ENCODE measurements around the gene SEZ6L2.
"Not testable (repeated sequence)": the region's sequence is repeated elsewhere in the genome, so short reads cannot be mapped to it uniquely, and the experiment has no call there.

SEZ6L2 gene

DNA sequence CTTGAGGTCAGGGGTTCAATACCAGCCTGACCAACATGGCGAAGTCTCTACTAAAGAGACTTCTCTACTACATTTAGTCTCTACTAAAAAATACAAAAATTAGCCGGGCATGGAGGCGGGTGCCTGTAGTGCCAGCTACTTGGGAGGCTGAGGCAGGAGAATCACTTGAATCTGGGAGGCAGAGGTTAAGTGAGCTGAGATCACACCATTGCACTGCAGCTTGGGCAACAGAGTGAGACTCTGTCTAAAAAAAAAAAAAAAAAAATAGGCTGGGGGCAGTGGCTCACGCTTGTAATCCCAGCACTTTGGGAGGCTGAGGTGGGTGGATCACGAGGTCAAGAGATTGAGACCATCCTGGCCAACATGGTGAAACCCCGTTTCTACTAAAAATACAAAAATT lies 10.5 kb upstream of the SEZ6L2 start:
- DNase-seq, result not testable (repeated sequence)

GRCh38 chr16:29909391-29909790 lies 10.0 kb upstream of the SEZ6L2 start:
- no peak for DNase-seq

DNA sequence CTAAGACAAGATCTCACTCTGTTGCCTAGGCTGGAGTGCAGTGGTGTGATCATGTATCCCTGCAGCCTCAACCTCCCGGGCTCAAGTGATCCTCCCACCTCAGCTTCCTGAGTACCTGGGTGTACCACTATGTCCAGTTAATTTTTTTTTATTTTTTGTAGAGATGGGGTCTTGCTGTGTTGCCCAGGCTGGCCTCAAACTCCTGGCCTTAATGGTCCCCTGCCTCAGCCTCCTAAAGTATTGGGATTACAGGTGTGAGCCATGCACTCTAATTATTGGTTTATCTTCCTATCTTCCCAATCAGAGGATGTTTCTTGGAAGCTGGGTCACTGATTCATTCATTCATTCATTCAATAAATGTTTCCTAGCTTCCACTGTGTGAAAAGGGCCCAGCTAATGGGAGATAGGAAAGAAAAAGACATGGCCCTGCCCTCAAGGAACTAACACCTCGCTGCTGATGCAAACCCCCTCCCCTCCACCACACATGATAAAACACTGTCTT lies 9.4 kb upstream of the SEZ6L2 start:
- no peak for DNase-seq

DNA sequence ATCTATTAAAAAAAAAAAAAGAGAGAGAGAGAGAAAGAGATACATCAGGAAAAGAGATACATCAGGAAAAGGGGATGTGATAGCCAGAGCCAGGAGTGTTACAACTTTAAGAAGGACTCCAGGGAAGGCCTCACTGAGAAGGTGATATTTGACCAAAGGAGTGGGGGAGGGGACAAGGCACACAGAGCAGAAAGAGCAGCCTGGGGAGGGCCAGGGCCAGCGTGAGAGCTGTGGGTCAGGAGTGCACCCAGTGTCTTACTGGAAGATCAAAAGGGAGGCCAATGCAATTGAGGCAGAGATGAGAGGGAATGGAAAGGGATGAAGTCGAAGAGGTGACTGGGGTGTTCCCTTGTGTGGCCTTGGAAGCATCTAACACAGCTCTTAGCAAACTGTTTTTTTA lies 8.6 kb upstream of the SEZ6L2 start:
- DNase-seq, result no peak

- no peak for DNase-seq
Observed at GRCh38 chr16:29906520-29907244, 7.3 kb upstream of the SEZ6L2 start.

DNA sequence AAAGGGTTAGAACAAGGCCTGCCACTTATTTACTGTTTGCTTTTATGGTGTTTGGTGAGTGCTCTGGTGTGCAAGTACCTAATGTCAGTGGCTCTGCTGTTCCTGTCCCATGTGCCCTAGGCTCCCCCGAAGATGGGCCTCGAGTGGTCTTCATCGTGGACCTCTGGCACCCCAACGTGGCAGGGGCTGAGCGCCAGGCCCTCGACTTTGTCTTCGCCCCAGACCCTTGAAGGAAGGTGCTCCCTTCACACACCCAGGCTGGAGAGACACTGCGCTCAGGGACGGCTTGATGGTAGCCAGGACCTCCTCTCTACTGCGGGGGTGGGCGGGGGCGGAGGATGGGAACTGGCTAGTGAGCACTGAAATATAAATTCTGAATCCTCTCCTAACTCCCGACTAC lies 6.3 kb upstream of the SEZ6L2 start:
- DNase-seq, result no peak

- no peak for DNase-seq
Observed at GRCh38 chr16:29904947-29905346, 5.6 kb upstream of the SEZ6L2 start.

DNA sequence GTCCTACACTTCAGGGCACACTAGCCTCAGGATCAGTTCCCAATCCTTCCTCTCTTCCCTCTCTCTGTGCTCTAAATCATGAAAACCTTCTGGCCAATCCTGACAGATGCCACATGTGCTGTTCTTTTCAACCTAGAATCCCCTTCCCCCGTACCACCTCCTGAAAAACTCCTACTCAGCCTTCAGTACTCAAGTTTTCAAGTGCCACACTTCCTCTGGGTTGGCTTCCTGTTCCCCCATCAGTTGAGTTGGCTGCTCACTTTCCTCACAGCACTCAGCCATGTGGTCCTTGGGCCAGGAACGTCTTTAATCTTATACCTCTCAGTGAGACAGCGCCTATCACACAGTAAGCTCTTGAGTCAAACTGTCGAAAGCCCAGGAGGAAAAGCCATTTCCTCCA lies 4.2 kb upstream of the SEZ6L2 start:
- DNase-seq, result no peak

GRCh38 chr16:29901607-29901945 lies 2.2 kb upstream of the SEZ6L2 start:
- DNase-seq, result no peak

DNA sequence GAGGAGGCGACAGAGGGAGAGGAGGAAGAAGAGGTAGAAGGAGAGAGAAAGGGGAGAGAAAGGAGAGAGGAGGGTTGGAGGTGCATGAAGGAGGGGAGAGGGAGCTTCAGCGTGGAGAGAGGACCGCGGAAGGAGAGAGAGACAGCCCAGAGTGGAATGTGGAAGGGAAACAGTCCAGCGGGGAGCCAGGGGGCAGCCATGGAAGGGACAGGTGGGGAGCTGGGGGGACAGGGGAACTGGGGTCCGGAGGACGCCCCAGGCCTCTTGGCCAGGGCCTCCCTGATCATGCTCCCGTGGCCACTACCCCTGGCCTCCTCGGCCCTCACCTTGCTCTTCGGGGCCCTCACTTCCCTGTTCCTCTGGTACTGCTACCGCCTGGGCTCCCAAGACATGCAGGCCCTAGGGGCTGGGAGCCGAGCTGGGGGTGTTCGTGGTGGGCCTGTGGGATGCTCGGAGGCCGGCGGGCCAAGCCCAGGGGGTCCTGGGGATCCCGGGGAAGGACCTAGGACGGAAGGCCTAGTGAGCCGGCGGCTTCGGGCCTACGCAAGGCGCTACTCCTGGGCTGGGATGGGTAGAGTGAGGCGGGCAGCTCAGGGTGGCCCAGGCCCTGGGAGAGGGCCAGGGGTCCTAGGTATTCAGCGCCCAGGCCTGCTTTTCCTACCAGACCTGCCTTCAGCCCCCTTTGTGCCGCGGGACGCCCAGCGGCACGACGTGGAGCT lies 1.7 kb upstream of the SEZ6L2 start:
- no peak for DNase-seq

DNA sequence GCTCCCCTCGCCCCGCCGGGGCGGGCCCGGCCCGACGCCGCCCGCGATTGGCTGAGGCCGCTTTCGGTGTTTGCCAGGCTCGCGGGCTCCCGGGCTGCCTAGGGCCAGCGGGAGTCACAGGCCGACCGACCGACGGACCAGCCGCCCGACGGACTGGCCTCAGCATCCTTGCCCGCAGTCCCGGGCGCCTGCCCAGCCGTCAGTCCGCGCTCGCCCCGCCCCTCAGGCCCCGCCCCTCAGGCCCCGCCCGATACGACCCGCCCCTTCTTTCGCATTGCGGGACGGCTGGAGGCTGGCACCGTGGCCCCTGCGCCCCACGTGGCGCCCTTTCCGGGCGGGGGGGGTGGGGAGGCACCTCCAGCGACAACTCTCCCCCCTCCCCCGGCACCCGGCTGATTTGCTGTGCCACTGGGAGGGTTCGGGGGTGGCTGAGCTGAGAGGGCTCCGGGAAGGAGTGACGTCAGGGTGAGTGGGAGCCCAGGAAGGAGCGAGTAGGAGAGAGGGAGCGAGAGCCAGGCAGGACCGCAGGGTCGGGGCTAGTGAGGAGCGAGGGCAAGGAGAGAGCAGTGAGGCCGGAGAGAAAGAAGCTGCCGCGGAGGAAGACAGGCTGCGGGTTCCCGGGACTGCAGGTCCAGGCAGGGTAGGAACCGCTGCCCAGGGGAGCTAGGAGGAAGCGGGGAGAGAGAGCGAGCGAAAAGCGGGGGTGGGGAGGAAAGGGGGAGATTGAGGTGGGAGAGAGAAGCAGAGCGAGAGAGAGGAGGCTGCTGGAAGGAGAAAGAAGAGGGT lies 945 bp upstream of the SEZ6L2 start, which contains the start of gene ASPHD1:
TSS of gene ASPHD1 (plus strand) at position 387 of the 786 bp plus-strand sequence. CDS start 484 bp downstream, outside the sequence.
- peak; percentile 41 for DNase-seq

- peak; percentile 62 for DNase-seq
Observed at GRCh38 chr16:29898804-29899515, 390 bp downstream of the SEZ6L2 start.

GRCh38 chr16:29898135-29898803 lies 1.1 kb downstream of the SEZ6L2 start:
- DNase-seq, result no peak

- no peak for DNase-seq
Observed at GRCh38 chr16:29897333-29897732, 2.0 kb downstream of the SEZ6L2 start.

GRCh38 chr16:29896841-29897240 lies 2.5 kb downstream of the SEZ6L2 start:
- no peak for DNase-seq

DNA sequence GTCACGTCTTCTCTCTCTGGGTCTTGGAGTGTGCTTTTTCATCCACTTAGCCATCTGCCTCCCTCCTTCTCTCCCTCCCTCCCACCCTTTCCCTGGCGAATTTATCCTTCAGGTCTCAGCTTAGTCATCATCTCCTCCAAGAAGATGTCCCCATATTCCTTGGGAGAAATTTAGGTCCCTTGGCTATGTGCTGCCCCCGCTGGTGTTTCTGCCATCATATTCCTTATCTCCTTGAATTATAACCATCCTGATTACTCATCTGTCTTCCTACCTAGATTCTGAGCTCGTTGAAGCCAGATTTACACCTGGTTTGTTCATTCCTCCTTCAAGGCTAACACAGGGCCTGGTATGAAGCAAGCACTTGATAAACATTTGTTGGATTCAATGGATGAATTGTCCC lies 5.0 kb downstream of the SEZ6L2 start:
- no peak for DNase-seq

GRCh38 chr16:29893553-29893952 lies 5.8 kb downstream of the SEZ6L2 start:
- no peak for DNase-seq

GRCh38 chr16:29892458-29892813 lies 6.9 kb downstream of the SEZ6L2 start:
- no peak for DNase-seq

DNA sequence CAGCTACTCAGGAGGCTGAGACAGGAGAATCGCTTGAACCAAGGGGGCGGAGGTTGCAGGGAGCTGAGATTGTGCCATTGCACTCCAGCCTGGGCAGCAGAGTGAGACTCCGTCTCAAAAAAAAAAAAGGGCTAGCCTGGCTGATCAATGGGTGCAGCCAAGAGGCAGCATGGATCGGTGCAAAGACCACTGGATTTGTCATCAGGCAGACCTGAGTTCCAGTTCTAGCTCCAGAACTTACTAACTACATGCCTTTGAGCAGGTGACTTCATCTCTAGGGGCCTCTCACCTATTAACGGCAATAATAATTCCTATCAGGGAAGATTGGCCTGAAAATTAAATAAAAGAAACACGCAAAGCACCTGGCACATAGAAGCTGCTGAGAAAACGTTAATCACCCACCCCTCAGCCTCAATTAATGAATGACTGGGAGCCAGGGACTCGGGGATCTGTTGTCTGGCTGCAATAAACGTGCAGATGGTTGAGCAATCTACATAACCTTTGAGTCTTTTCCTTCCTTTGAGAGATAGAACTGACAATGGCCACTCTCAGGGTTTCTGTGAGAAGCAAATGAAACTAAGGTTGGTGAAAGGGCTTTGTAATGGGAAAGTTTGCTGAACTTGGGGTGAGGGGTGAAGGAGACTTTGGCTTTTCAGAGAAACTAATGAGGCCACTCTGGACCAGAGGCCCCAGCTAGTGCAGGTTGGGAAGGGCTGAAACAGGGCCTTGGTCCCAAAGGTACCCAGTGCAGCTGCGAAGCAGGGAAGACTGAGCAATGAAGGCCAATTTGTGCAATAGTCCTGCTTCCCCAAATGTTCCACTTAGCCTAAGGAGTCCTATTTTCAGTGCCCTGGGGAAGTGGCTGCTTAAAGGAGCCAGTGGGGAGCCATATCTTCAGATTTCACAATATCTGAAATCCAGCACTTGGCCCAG lies 7.6 kb downstream of the SEZ6L2 start:
- no peak for DNase-seq

GRCh38 chr16:29889372-29889771 lies 10.0 kb downstream of the SEZ6L2 start:
- not testable (repeated sequence) for DNase-seq

DNA sequence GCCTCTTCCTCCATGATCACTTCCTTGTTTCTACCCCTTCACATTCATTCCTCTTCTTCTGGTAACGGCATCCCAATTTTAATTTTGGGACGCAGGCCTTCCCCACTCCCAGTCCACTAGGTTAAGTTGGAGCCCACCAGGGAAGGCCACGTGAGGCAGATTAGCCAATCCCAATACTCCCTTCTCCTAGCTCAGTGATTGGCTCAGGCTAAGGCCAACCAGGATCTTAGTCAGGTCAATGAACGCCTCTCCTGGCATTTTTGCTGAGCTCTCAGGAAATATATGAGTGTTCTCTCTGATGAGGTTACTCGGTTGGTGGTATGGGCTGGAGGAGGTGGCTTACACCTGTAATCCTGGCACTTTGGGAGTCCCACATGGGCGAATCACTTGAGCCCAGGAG lies 15.4 kb downstream of the SEZ6L2 start:
- no peak for DNase-seq
